ENCODE measurements around the gene M1AP. TPM values are rescaled to one million over a fixed set of nuclear protein-coding genes. Genes with fewer than 3 reads are reported as not detected.

M1AP gene, protein sequence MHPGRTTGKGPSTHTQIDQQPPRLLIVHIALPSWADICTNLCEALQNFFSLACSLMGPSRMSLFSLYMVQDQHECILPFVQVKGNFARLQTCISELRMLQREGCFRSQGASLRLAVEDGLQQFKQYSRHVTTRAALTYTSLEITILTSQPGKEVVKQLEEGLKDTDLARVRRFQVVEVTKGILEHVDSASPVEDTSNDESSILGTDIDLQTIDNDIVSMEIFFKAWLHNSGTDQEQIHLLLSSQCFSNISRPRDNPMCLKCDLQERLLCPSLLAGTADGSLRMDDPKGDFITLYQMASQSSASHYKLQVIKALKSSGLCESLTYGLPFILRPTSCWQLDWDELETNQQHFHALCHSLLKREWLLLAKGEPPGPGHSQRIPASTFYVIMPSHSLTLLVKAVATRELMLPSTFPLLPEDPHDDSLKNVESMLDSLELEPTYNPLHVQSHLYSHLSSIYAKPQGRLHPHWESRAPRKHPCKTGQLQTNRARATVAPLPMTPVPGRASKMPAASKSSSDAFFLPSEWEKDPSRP
- total RNA-seq = 1 to 10 TPM in 1 of 4 donors, under 1 TPM in 3; 0.56 to 1.8 (median 0.91) TPM

DNA sequence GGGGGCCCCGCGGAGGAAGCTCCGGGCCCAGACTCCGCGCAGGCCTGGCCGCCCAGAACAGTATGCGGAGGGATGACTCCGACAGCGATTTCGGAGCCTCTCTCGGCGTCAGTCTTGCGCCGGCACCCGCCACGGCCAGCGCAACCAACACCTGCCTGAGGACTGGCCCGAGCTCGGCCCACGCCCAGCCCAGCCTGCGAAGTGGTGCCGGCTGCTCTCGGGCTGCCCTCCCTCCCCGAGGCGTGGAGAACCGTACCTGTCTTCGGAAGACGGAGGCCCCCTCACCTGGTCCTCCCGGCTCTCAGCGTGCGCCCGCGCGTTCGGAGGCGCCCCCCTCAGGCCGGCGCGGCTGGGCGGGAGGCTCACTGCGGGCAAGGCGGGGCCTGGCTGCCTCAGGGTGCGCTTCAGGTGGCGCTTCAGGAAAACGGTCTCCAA is at the start of gene M1AP:
Gene M1AP, minus strand, starts transcription at position 322 of the 435 bp plus-strand sequence. CDS start 8,055 bp downstream, outside the sequence.
- DNase-seq (ENCODE audit: low spot score) (no peak), ATAC-seq (ENCODE audit: low FRiP score) (peak; percentile 65)
- TF ChIP-seq CTCF (IDR thresholded peaks at IDR 0.05) = no peak

GRCh38 chr2:74696829-74697228 is 48.7 kb upstream of the M1AP start:
- DNase-seq (ENCODE audit: low spot score) (no peak), ATAC-seq (ENCODE audit: low FRiP score) (no peak)
- TF ChIP-seq CTCF (IDR thresholded peaks at IDR 0.05) = no peak

DNA sequence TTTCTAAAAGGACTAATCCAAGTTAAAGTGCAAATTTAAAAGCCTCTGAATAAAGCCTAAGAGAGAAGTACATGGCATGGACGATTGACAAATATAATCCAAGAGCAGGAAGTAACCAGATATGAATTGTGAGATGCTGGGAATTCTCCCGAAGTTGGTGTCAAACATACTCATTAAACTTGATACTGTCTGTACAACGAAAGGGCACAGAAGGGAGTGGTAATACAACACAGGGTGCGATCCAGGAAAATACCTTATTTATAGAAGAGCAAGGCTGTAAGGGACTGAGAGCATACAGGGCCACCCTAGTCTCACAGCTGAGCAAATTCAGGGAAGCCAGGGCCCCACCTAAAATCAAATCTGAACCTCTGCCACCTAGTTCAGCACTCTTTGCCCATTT is 47.5 kb upstream of the M1AP start:
- ATAC-seq (ENCODE audit: low FRiP score) (peak; percentile 72), DNase-seq (ENCODE audit: low spot score) (no peak)
- no peak for TF ChIP-seq CTCF (IDR thresholded peaks at IDR 0.05)

DNA sequence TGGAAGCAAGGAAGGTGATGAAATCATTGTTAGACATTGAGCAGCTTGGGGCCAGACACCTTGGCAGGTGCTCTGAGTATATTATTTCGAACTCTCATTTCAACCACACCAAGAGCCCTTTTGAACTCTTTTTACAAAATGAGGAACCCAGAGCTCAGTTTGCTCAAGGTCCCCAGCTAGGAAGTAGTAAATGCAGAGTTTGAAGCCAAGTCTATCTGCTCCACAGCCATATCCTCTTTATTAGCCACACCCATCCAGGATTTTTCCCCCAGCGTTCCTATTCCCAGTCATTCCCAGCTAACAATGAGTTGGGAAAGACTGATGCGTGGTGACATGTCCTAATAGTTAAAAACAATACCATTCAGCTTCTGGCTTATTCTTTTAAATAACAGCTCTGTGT is 46.2 kb upstream of the M1AP start:
- ATAC-seq (ENCODE audit: low FRiP score) (no peak), DNase-seq (ENCODE audit: low spot score) (no peak)
- TF ChIP-seq CTCF (IDR thresholded peaks at IDR 0.05) = no peak

DNA sequence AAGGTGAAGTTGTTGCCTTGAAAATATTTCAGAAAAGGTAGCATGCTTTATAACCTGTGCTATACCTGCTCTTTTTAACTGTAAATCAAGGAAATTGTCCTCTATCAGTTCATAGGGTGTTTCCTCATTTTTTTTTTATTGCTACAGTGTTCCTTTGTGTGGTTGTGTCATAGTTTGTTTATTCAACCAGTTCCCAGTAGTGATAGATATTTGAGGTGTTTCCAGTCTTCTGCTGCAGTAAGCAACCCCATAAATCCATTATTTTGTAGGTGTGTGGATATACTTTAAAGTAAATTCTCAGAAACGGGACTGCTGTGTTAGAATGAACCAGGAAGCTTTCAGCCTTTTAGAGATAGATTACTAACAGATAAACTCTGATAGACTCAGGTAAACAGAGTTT is 45.5 kb upstream of the M1AP start:
- no peak for TF ChIP-seq CTCF (IDR thresholded peaks at IDR 0.05)
- DNase-seq (ENCODE audit: low spot score) (no peak), ATAC-seq (ENCODE audit: low FRiP score) (no peak)

DNA sequence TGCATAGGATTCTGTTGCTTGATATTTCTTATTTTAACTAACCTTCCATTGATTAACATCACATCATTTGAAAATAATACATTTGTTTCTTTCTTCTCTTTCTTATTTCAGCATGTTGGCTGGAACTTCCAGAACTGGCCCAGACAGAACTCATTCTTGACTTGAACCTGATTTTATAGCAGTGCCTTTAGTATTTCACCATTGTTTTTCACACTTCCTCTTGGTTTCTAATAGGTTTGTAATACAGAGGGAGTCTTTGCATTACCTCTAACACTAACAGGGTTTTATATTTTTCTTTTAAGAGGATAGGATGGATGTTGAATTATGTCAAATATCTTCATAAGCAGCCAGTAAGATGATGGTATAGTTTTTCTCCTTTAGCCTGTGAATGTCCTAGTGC is 45.1 kb upstream of the M1AP start:
- no peak for ATAC-seq (ENCODE audit: low FRiP score)
- TF ChIP-seq CTCF (IDR thresholded peaks at IDR 0.05) = no peak
- no peak for DNase-seq (ENCODE audit: low spot score)

DNA sequence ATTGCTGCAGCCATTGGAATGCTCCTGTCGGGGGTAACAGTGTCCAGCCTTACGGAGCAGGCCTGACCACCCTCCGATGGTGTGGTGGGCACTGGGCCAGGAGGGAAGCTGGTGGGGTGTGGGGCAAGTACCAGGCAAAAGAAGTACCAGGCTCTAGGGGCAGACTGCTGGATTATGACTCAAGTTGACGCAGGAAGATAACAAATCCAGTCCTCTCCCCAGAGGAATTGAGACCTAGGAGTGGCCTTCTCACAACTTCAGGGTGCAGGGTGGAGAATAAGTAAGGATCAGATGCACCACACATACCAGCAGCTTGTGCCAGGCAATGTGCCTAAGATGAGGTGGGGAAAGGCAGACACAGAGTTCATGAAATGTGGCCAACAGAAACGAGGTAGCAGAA is 43.8 kb upstream of the M1AP start:
- ATAC-seq (ENCODE audit: low FRiP score) (no peak), DNase-seq (ENCODE audit: low spot score) (no peak)
- TF ChIP-seq CTCF (IDR thresholded peaks at IDR 0.05) = no peak
